ENCODE measurements around the gene MIDN. TPM values are rescaled to one million over a fixed set of nuclear protein-coding genes. Genes with fewer than 3 reads are reported as not detected.

Gene MIDN
- total RNA-seq, 1 donor from 2014 or later = 66.0 TPM

GRCh38 chr19:1268226-1269064 lies 20.1 kb downstream of the MIDN start:
- intact Hi-C loops (cut with micrococcal nuclease) = loop anchor here (1.0 kb wide), 2 partner anchors 8 to 19 kb away; no protein-coding TSS in a partner anchor

GRCh38 chr19:1269065-1269477 lies 20.7 kb downstream of the MIDN start, which contains the start of gene CIRBP:
CIRBP (plus strand) TSS chr19:1269332; CDS start chr19:1270934, 1,602 bp downstream.
- intact Hi-C loops (cut with micrococcal nuclease) = loop anchor here (1.0 kb wide), 2 partner anchors 9 to 20 kb away; no protein-coding TSS in a partner anchor

DNA sequence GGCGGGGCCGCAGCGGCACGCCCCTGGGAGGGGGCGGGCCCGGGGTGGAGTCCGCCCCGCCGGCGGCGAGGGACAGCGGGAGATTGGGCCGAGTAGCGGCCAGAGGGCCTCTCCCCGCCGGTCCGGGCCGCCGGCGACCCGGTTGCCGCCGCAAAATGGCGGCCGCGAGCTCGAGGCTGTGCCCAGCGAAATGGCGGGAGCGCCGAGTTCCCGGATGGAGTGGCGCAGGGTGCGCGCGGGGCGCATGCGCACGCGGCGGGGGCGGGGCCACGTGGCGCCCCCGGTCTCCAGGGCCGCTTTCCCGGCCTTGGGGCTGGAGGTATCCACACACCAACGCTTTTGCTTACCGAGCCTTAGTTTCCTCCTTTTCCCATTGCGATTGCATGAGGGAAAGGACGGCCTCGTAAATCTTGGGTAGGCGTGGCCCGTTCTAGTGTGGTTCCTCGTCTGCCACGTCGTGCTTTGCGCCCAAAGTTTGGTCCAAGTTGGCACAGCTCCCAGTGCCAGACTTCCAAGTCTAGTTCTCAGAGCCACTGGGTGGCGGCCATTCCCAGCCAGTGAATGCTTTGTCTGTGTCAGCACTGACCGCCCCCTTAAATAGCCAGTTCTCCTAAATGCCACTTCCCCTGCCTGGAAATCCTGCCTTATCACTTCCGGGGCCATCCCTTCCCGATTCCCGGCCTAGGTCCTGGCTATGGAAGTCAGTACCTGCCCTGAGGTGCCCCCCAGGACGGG lies 21.3 kb downstream of the MIDN start:
- intact Hi-C loops (cut with micrococcal nuclease) = loop anchor here (1.0 kb wide), 2 partner anchors 9 to 20 kb away; no protein-coding TSS in a partner anchor

GRCh38 chr19:1270213-1270853 lies 21.9 kb downstream of the MIDN start:
- intact Hi-C loops (cut with micrococcal nuclease) = no loop called here

GRCh38 chr19:1270854-1271527 lies 22.6 kb downstream of the MIDN start:
- intact Hi-C loops (cut with micrococcal nuclease) = no loop called here

DNA sequence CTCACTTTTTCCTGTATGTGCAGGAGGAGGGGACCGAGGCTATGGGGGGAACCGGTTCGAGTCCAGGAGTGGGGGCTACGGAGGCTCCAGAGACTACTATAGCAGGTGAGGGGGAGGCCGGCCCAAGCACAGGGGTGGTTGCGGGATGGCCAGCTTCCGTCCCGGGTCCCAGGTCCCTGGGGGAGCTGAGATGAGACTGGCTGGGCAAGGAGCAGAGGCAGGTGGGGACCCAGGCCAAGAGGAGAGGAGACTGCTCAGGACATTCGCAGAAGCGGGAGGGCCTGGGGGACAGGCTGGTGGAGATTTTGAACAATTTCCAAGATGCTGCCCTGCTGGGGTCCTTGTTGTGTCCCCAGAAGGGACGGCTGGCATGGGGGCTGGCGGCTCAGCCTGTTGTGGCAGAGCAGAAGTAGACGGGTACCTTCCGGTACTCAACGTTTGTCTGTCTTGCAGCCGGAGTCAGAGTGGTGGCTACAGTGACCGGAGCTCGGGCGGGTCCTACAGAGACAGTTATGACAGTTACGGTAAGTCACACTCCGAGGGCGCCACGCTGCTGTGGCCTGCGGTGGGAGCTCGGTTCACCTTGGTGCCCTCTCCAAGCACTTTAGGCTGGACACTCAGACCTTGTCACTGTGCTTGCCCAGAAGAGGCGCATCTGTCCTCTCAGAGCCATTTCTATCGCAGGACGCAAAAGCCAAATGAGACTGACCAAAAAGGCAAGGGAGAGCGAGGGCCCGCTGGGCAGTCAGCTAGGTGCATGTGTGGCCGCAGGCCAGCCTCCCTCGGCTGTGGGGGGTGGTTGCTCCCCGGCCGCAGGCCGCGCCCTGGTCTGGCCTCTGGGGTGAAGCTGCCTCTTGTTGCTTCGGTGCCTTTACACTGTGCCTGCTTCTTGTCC lies 23.4 kb downstream of the MIDN start:
- intact Hi-C loops (cut with micrococcal nuclease) = no loop called here

DNA sequence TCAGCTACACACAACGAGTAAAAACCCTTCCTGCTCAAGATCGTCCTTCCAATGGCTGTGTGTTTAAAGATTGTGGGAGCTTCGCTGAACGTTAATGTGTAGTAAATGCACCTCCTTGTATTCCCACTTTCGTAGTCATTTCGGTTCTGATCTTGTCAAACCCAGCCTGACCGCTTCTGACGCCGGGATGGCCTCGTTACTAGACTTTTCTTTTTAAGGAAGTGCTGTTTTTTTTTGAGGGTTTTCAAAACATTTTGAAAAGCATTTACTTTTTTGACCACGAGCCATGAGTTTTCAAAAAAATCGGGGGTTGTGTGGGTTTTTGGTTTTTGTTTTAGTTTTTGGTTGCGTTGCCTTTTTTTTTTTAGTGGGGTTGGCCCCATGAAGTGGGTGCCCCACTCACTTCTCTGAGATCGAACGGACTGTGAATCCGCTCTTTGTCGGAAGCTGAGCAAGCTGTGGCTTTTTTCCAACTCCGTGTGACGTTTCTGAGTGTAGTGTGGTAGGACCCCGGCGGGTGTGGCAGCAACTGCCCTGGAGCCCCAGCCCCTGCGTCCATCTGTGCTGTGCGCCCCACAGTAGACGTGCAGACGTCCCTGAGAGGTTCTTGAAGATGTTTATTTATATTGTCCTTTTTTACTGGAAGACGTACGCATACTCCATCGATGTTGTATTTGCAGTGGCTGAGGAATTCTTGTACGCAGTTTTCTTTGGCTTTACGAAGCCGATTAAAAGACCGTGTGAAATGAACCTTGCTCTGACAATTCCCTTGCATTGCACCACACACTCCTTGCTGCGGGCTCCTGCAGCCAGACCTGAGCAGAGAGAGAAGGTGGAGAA lies 24.3 kb downstream of the MIDN start:
- intact Hi-C loops (cut with micrococcal nuclease) = no loop called here

DNA sequence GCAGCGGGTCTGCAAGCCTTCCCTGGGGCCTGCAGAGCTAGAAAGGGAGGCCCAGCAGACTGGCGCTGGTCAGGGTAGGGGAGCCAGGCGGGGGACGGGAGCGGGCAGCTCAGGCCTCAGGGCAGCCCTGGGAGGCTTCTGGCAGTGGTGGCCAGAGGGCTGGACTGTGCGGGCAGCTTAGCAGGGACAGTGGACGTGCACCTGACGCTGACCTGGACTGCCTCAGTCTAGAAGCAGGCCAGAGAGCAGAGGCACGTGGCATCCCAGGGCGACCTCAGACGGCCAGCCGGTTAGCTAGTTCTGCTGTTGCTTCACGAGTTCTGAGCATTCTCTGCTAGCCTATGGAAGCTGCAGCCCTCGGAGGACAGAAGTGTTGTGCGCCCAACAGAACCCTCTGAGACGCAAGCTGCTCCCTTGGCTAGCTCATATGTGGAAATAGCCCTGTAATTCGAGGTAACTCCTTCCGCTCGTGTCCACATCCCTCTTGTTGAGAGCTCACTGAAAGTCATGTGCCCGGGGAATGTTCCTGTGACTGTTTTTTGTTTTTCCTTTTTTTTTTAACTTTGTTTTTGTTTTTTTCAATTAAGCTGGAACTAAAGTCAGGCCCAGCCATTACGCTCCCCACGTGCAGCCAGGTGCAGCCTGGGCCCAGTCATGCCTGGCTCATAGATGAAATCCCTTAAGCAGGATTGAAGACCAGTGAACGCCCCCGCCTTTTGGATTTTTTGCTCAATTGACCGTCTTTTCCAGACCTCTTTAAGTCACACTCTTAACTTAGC lies 25.1 kb downstream of the MIDN start:
- intact Hi-C loops (cut with micrococcal nuclease) = no loop called here

DNA sequence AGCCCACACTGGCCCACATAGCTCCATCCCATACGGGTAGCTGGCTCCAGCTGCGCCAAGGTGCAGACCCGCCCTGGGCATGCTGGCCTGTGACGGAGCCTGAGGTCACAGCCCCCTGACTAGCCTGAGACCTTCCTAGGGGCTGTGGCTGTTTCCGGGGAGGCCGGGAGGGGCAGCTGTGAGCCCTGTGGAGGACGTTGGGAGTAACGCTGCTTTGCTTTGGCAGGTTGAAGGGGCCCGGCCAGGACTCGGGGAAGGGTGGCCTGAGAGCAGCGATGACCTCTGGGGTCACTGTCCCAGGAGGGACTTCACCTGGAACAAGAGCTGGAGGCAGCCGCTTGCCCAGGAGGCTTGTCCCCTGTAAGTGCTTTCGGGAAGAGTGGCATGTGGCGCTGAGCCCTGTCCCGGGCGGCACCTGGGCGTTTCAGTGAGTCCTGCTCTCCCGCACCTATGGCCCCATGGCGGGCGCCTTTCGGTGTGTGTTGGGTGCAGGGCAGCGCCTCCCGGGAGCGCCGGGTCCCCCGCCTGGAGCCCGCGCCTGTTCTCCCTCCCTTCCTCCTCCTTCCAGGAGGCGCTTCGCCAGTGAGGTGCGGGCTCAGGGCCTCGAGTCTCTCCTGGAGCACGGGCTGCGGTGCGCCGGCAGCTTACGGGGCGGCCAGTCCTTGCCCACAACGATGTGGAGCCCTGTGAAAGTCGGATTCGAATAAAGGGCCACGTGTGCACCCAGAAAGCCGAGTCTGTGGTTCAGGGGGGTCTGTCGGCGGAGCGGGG lies 25.9 kb downstream of the MIDN start:
- intact Hi-C loops (cut with micrococcal nuclease) = no loop called here

DNA sequence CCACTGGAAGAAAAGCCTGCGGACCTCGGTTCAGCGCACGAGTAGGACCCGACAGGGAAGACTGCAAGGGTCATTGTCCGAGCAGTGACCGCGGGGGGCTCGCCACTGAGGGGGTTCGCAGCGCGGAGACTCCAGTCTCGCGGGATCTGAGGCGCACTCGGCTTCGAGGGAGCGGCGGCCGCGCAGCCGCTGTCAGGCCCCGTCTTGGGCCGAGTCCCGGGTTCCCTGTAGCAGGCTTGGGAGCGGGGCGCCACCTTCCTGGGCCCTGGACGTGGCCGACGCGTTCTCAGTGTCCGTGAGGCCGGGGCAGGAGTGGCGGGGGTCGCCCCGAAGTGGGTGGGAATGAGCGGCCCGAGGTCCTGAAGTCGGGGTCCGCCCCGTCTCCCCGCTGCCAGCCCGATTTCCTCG lies 26.5 kb downstream of the MIDN start:
- intact Hi-C loops (cut with micrococcal nuclease) = loop anchor here (1.0 to 5.0 kb wide), 2 partner anchors 132 to 237 kb away; partner anchors contain the start of genes ADAMTSL5 and DAZAP1

DNA sequence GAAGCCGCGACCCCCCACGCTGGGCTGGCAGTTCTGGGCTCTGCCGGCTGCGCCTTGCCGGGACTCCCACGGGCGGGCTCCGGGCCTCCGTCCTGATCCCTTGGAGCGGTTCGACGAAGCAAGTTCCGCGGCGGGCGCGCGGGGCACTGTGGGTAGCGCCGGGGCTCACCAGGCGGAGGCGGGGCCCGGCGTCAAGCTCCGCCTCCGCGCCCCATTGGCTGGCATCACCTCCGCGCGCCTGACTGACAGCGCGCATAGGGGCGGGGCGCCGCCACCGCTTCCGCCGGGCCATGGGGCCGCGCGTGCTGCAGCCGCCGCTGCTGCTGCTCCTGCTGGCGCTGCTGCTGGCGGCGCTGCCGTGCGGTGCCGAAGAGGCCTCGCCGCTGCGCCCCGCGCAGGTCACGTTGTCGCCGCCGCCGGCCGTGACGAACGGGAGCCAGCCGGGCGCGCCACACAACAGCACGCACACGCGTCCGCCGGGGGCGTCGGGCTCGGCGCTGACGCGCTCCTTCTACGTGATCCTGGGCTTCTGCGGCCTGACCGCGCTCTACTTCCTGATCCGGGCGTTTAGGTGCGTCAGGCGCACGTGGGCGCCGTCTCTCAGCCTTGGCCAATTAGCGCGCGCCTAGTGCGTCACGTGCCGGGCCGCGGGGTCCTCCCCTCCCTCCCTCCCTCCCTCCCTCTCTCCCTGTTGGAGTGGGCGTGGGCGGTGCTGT lies 27.0 kb downstream of the MIDN start, which contains the start of gene FAM174C:
Gene FAM174C, plus strand, starts transcription at position 271 of the 716 bp plus-strand sequence. Its CDS starts 20 bp downstream, at position 291.
- intact Hi-C loops (cut with micrococcal nuclease) = loop anchor here (1.0 to 5.0 kb wide), 2 partner anchors 132 to 237 kb away; partner anchors contain the start of genes ADAMTSL5 and DAZAP1

DNA sequence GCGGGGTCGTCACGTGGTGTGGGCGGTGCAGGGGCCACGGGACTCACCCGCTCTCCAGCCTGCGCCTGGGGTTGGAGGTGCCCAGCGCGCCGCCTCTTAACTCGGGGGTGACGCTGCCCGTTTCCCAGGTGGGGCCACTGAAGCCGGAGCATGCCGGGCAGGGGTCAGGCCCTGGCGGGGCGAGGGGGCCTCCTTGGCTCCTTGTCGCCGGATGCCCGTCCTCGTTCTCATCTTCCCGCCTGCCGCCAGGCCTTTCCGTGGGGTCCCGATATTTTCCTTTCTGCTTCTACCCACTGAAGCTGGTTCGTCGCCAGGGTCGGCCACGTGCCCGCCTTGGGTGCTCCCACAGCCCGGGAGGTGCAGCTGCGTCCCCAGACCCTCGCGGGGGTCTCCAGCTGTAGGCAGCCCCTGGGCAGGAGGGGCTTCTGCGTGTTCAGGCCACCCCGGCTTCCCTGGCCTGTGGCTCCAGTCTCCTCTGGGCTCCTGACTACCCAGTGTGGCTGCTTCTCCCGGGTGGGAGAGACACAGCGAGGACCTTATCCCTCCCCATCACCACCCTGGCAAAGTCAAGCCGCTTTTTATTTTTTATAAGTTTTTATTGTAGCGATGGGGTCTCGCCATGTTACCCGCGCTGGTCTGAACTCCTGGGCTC lies 27.7 kb downstream of the MIDN start:
- intact Hi-C loops (cut with micrococcal nuclease) = loop anchor here (1.0 to 5.0 kb wide), 2 partner anchors 131 to 236 kb away; partner anchors contain the start of genes ADAMTSL5 and DAZAP1

DNA sequence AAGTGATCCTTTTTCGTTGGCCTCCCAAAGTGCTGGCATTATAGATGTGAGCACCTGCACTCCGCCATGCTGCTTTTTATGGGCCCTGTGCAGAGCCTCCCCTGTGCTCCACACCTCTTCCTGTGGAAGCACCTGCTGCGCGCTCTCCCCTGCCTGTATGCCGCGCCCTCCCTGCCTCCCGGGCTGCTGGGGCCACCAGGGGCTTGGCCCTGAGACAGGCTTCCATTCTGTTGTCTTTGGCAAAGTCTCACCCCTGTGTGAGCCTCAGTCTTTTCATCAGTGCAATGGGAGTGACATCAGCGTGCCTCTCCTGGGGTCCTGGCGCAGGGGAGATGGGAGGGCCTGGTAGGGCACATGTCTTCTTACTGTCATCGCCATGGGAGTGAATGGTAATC lies 28.2 kb downstream of the MIDN start:
- intact Hi-C loops (cut with micrococcal nuclease) = loop anchor here (5.0 kb wide), 1 partner anchor 236 kb away; the partner anchor contains the start of gene ADAMTSL5

- intact Hi-C loops (cut with micrococcal nuclease) = loop anchor here (5.0 kb wide), 1 partner anchor 235 kb away; the partner anchor contains the start of gene ADAMTSL5
Measured at GRCh38 chr19:1277061-1277460, 28.7 kb downstream of the MIDN start.

GRCh38 chr19:1278074-1278473 lies 29.7 kb downstream of the MIDN start:
- intact Hi-C loops (cut with micrococcal nuclease) = loop anchor here (2.0 to 5.0 kb wide), 2 partner anchors 161 to 234 kb away; partner anchors contain the start of genes ADAMTSL5 and RPS15
